Uterus (tissue), 4 donors: ENCODE data around the gene TKTL2. TPM values are rescaled to one million over a fixed set of nuclear protein-coding genes. Genes with fewer than 3 reads are reported as not detected.
"Not testable (repeated sequence)": the region's sequence is repeated elsewhere in the genome, so short reads cannot be mapped to it uniquely, and the experiment has no call there.

Source experiments
- DNase-seq, 2 donors: peaks; one replicate each; pipeline ENCODE4 v3.0.0-alpha.2; 2019 to 2020
- H3K27ac ChIP-seq, 2 donors: fragments of 200-600 bp; sonication (generic); 1 replicate in 1 of 2; 2 replicates in 1 of 2; pipeline ENCODE4 v1.5.1; 2016 to 2018
- H3K27me3 ChIP-seq, 2 donors: fragments of 200-600 bp; sonication (generic); one replicate each; pipeline ENCODE4 v1.5.1; 2018 to 2019; ENCODE audit warnings: control low read depth in 1 of 2
- H3K36me3 ChIP-seq, 2 donors: fragments of 200-600 bp; sonication (generic); one replicate each; pipeline ENCODE4 v1.5.1; 2019; ENCODE audit warnings: control low read depth in 1 of 2
- H3K4me1 ChIP-seq, 2 donors: fragments of 200-600 bp; sonication (generic); one replicate each; pipeline ENCODE4 v1.5.1; 2018 to 2019; ENCODE audit warnings: control low read depth in 1 of 2
- H3K4me3 ChIP-seq, 2 donors: fragments of 200-600 bp; sonication (generic); 1 replicate in 1 of 2; 2 replicates in 1 of 2; pipeline ENCODE4 v1.5.1; 2018 to 2019; ENCODE audit warnings: mild to moderate bottlenecking in 1 of 2
- H3K9me3 ChIP-seq, 2 donors: fragments of 200-600 bp; sonication (generic); one replicate each; pipeline ENCODE4 v1.5.1; 2019; ENCODE audit warnings: control low read depth in 1 of 2
- CTCF ChIP-seq, 4 experiments: fragments of 200-600 bp in 2 of 4; fragments of 450-650 bp in 2 of 4; sonication (generic) in 2 of 4; IDR thresholded peaks; one replicate each; pipeline ENCODE4 v1.5.1; 2016 to 2019; ENCODE audit warnings: antibody characterized with exemption in 4 of 4, mild to moderate bottlenecking in 2 of 4, moderate library complexity in 1 of 4
- POLR2A ChIP-seq, 2 donors: fragments of 450-650 bp; IDR thresholded peaks; one replicate each; pipeline ENCODE4 v1.6.1; 2016; ENCODE audit warnings: antibody characterized with exemption in 2 of 2, mild to moderate bottlenecking in 1 of 2, moderate library complexity in 1 of 2
- intact Hi-C: fragments of 100-400 bp; cut with DNase I; formaldehyde crosslinking; loops from one replicate; pipeline ENCODE4 v1.15.1; 2023; ENCODE audit warnings: low total_unique reads
- total RNA-seq, 4 donors: library from RNA; depleted of rRNA in 3 of 4; stranded (reverse); fragments of >200 nt in 3 of 4; gene quantifications; one replicate each; pipeline versions ENCODE4 v1.1.0 to v1.2.4, GENCODE V29; 2014 to 2023
- donor health status: DM: yes; HTN: yes; CAD: no.

TKTL2 gene
- total RNA-seq, 4 donors from 2014 or later: 0.07 TPM; not detected in 3

- DNase-seq: no peak
- no peak for TF ChIP-seq CTCF (IDR thresholded peaks at IDR 0.05)
- TF ChIP-seq POLR2A (IDR thresholded peaks at IDR 0.05): no peak
- H3K4me1 ChIP-seq: no peaks in the 10 kb centered on the region
- no peak overlapping the region for H3K4me3 ChIP-seq
- intact Hi-C loops: no loop called here
- H3K27ac ChIP-seq: peak overlapping the region in 1 of 2 donors; percentile 26
- H3K36me3 ChIP-seq: no peaks in the 10 kb centered on the region
- H3K27me3 ChIP-seq: no peaks in the 10 kb centered on the region
- H3K9me3 ChIP-seq: no peaks in the 10 kb centered on the region
Observed at GRCh38 chr4:163448540-163449203, 24.9 kb downstream of the TKTL2 start.

- peak overlapping the region in 1 of 2 donors; percentile 32 for H3K27ac ChIP-seq
- intact Hi-C loops: no loop called here
Observed at GRCh38 chr4:163447481-163447880, 26.1 kb downstream of the TKTL2 start.

GRCh38 chr4:163447023-163447422 is 26.5 kb downstream of the TKTL2 start:
- H3K4me3 ChIP-seq, H3K27me3 ChIP-seq, H3K4me1 ChIP-seq, intact Hi-C loops, H3K36me3 ChIP-seq, H3K9me3 ChIP-seq: not testable (repeated sequence)
- peak overlapping the region in 1 of 2 donors; percentile 32 for H3K27ac ChIP-seq
- peak; percentile 15 to 19 for DNase-seq

More at GRCh38 chr4:163447481-163447880, 26.1 kb downstream of the TKTL2 start:
- Histone ChIP-seq H3K9me3 (no peaks in the 10 kb centered on the region), H3K27me3 (no peaks in the 10 kb centered on the region), H3K4me1 (no peaks in the 10 kb centered on the region), H3K36me3 (no peaks in the 10 kb centered on the region), H3K4me3 (no peak overlapping the region)
- TF ChIP-seq POLR2A (IDR thresholded peaks at IDR 0.05) (no peak), CTCF (IDR thresholded peaks at IDR 0.05) (no peak)
- no peak for DNase-seq

- H3K27ac ChIP-seq: no peak overlapping the region
- no peaks in the 10 kb centered on the region for H3K9me3 ChIP-seq
- H3K36me3 ChIP-seq: no peaks in the 10 kb centered on the region
- H3K4me1 ChIP-seq: no peaks in the 10 kb centered on the region
- no peaks in the 10 kb centered on the region for H3K27me3 ChIP-seq
- intact Hi-C loops: no loop called here
- no peak overlapping the region for H3K4me3 ChIP-seq
- TF ChIP-seq CTCF (IDR thresholded peaks at IDR 0.05): no peak
- TF ChIP-seq POLR2A (IDR thresholded peaks at IDR 0.05): no peak
- DNase-seq: no peak
Observed at GRCh38 chr4:163440040-163440439, 33.5 kb downstream of the TKTL2 start.

Other genes with a start within 250 kb of the TKTL2 start
- 10 to 100 TPM in 2 of 4 donors, 1 to 10 TPM in 2; 5.9 to 26.8 (median 8.7) TPM for gene NPY1R, start 141.2 kb downstream of the TKTL2 start, total RNA-seq
- under 1 TPM in 2 of 4 donors, not detected in 2; 0.35 to 0.40 TPM for gene NPY5R, start 129.9 kb downstream of the TKTL2 start, total RNA-seq
- gene TMA16, start 20.9 kb upstream of the TKTL2 start, total RNA-seq: 10 to 100 TPM; 11.2 to 49.6 (median 33.4) TPM